Activated naive CD4-positive, alpha-beta T cell treated with Interleukin-2 at 50 U/mL for 16 hours (primary cell): ENCODE measurements around the gene RNF10.
"Not testable (repeated sequence)": the region's sequence is repeated elsewhere in the genome, so short reads cannot be mapped to it uniquely, and the experiment has no call there.

Source experiments
- DNase-seq: peaks from one replicate; pipeline ENCODE4 v3.0.0-alpha.2; 2020

Gene RNF10

GRCh38 chr12:120581998-120582397 is 47.8 kb downstream of the RNF10 start:
- DNase-seq = peak; percentile 33

GRCh38 chr12:120583478-120584030 is 49.4 kb downstream of the RNF10 start:
- DNase-seq = peak; percentile 88

DNA sequence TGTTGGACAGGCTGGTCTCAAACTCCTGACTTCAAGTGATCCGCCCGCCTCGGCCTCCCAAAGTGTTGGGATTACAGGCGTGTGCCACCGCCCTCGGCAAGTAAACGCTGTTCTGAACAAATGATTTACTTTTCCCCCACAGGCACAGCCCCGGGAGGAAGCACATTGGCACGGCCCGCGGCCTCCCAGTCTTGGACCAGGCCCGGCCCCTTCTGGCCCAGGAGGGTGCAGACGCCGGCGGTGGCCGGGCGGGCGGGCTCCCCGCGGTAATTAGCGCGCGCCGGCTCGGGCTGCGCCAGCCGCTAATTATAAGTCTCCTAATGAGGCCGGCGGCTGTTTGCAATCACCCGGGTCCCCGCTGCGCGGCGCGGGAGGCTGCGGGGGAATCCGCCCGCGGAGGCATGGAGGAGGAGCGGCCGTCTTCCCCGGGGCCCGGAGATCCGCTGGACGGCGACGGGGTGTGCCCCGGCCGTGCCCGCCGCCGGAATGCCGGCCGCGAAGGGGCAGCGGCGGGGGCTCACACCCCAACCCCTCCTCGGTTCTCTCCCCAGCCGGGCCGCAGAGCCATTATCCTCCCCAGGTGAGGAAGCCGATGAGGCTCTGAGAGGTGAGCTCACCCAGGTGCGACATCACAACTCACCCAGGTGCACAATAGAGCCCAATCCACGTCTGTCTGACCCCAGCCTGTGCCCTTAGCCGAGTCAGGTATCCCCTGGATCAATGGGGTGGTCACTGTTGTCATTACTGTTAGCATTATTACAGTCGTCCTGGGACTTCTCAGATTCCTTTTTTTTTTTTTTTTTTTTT is 50.4 kb downstream of the RNF10 start:
- DNase-seq = peak; percentile 64

DNA sequence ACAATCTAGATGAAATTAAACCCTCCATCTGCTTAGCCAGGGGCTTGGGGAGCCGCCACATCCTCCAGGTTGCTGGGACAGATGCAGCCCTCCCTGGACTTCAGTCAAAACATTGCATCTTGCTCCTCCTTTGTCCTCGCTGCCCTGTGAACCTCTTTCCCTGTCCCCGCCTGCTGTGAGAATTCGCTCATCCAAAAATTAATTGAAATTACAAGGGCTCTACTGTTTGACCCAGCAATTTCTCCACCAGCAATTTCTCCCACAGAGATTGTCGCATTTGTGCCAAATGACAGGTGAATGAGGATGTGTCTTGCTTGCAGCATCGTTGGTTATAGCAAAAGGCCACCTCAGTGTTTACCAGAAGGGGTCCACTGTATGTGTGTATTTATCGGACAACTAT is 52.0 kb downstream of the RNF10 start:
- DNase-seq = no peak

GRCh38 chr12:120586860-120587259 is 52.7 kb downstream of the RNF10 start:
- DNase-seq = no peak

DNA sequence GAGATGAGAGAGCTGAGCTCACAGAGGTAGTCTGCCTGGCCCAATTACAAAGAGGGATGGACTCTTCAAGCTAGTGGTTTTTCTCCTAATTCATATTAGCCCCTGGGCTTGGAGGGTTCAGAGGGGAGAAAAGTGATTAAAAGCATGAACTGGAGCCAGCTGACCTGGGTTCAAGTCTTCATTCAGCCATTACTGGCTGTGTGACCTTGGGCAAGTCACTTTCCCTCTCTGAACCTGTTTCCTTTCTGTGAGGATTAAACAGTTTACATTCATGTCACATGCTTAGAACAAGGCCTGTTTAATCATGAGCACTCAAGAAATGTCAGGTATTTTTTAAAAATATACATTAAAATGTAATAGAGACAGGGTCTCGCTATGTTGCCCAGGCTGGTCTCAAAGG is 54.2 kb downstream of the RNF10 start:
- no peak for DNase-seq

GRCh38 chr12:120588948-120589930 is 55.1 kb downstream of the RNF10 start:
- DNase-seq = no peak

DNA sequence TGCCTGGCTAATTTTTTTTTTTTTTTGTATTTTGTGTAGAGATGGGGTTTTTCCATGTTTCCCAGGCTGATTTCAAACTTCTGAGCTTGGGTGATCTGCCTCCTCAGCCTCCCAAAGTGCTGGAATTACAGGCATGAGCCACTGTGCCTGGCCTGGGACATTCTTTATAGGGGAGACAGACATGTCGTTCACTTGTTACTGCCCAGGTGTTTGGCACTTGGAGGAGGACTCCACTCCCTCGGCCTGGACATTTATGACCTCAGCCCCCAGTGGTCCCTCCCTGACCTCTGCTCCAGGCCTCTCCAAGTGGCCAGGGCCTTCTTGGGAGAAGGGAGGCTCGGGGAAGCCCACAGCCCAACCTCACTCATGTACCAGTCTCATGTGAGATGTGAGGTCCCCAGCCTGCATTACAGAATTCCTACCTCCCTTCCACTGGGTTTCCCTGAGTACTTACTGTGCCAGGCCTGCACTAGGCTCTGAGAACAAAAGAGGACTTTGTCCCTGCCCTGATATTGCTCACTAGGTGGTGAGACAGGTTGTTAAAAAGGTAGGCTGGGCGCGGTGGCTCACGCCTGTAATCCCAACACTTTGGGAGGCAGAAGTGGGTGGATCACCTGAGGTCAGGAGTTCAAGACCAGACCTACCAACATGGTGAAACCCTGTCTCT is 56.7 kb downstream of the RNF10 start:
- no peak for DNase-seq

GRCh38 chr12:120592121-120593049 is 58.2 kb downstream of the RNF10 start:
- DNase-seq = no peak

GRCh38 chr12:120596901-120597300 is 62.7 kb downstream of the RNF10 start:
- no peak for DNase-seq

- DNase-seq = no peak
These were observed 63.7 kb downstream of the RNF10 start for GRCh38 chr12:120597861-120598260.

DNA sequence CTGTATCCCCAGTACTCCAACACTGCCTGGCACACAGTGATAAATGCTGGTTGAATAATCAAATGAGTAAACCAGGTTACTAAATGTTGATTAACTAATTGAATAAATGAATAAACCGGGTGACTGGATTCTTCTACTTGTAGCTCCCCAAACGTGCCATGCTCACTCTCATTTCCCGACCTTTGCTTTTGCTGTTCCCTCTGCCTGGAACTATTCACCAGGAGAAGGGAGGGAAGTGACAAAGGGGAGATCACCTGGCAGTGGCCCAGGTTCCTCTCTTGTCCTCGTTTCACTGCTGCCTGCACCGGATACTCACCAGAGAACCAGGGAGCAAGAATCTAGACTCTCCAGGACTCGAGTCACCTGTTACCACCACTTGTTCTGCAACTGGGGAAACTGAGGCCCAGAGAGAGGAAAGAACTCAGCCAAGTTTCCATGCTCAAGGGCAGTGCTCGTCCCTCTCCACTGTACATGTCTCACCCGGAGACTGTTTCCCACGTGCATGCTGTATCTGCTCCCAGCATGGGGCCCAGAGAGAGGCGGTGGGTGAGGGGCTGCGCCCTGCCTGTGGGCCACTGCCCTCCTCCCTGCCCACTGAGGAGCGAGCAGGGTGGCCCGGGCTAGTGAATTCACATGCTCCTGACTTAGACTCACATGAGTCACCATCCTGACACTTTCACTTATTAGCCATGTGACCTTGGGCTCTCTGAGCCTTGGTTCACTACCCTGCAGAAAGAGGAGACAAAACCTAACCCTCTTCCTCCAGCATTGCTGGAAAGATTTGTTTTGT is 64.7 kb downstream of the RNF10 start:
- DNase-seq = no peak

GRCh38 chr12:120599672-120600552 is 65.8 kb downstream of the RNF10 start:
- no peak for DNase-seq

GRCh38 chr12:120602416-120602815 is 68.3 kb downstream of the RNF10 start:
- not testable (repeated sequence) for DNase-seq

- DNase-seq = no peak
These were observed 76.4 kb downstream of the RNF10 start for GRCh38 chr12:120610560-120610959.

DNA sequence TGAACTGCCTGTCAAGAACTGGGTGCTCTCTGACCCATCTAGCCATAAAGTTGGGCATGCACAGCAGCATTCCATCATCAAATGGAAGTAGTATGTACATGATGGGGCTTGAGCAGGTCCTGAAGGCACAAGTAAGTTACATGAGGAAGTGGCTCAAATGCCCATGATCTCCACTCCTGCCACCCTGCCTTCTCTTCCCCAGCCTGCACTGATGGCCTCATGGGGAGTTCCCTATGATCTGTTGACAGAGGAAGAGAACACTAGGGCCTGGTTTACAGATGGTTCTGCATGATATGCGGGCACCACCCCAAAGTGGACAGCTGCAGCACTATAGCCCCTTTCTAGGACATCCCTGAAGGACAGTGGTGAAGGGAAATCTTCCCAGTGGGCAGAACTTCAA is 77.4 kb downstream of the RNF10 start:
- not testable (repeated sequence) for DNase-seq

DNA sequence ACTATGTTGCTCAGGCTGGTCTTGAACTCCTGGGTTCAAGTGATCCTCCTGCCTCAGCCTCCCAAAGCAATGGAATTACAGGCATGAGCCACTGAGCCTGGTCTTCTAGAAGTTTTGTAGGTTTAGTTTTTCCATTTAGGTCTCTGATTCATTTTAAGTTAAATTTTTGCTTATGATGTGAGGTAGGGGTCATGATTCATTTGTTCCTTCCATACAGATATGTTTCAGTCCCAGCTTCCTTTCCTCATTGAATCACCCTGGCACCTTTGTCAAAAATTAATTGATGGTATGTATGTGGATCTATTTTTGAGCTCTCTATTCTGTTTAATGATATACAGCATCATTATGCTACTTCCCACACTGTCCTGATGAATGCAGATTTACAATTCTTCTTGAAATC is 80.7 kb downstream of the RNF10 start:
- no peak for DNase-seq

DNA sequence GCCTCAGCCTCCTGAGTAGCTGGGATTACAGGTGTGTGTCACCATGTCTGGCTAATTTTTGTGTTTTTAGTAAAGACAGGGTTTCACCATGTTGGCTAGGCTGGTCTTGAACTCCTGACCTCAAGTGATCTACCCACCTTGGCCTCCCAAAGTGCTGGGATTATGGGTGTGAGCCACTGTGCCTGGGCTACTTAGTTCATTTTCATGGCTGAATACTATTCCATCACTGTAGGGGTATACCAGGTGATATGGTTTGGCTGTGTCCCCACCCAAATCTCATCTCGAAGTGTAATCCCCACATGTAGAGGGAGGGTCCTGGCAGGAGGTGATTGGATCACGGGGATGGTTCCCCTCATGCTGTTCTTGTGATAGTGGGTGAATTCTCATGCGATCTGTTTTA is 83.0 kb downstream of the RNF10 start:
- DNase-seq = not testable (repeated sequence)

GRCh38 chr12:120617767-120618166 is 83.6 kb downstream of the RNF10 start:
- DNase-seq = not testable (repeated sequence)
